GM23248 (cell line): ENCODE data around the gene MMP7. TPM values are rescaled to one million over a fixed set of nuclear protein-coding genes. Genes with fewer than 3 reads are reported as not detected.

Experiments used
- DNase-seq: peaks from one replicate; pipeline ENCODE4 v3.0.0-alpha.2; 2015
- H2AFZ ChIP-seq: fragments of 200-600 bp; sonication (generic); 2 replicates; pipeline ENCODE4 v1.6.1; 2016; ENCODE audit warnings: antibody characterized with exemption
- H3F3A ChIP-seq: fragments of 200-600 bp; sonication (generic); 2 replicates; pipeline ENCODE4 v1.6.1; 2016; ENCODE audit warnings: mild to moderate bottlenecking, antibody characterized with exemption, mixed run types; ENCODE audit not compliant: insufficient read depth
- H3K27ac ChIP-seq: fragments of 200-600 bp; sonication (generic); 2 replicates; pipeline ENCODE4 v1.5.1; 2016; ENCODE audit warnings: mild to moderate bottlenecking
- H3K27me3 ChIP-seq: fragments of 200-600 bp; sonication (generic); replicated peaks from 2 replicates; pipeline ENCODE4 v1.6.1; 2016; ENCODE audit warnings: mild to moderate bottlenecking; ENCODE audit not compliant: insufficient read depth
- H3K36me3 ChIP-seq: fragments of 200-600 bp; sonication (generic); 2 replicates; pipeline ENCODE4 v1.6.1; 2016; ENCODE audit warnings: low read depth, mild to moderate bottlenecking
- H3K4me1 ChIP-seq: fragments of 200-600 bp; sonication (generic); 2 replicates; pipeline ENCODE4 v1.6.1; 2016; ENCODE audit warnings: mild to moderate bottlenecking; ENCODE audit not compliant: insufficient read depth
- H3K4me2 ChIP-seq: fragments of 200-600 bp; sonication (generic); one replicate; pipeline ENCODE4 v1.6.1; 2016; ENCODE audit warnings: mild to moderate bottlenecking; ENCODE audit not compliant: unreplicated experiment
- H3K4me3 ChIP-seq: fragments of 200-600 bp; sonication (generic); 2 replicates; pipeline ENCODE4 v1.5.1; 2016; ENCODE audit warnings: mild to moderate bottlenecking
- H3K79me2 ChIP-seq: fragments of 200-600 bp; sonication (generic); 2 replicates; pipeline ENCODE4 v1.6.1; 2016; ENCODE audit warnings: mild to moderate bottlenecking; ENCODE audit not compliant: insufficient read depth
- H3K9ac ChIP-seq: fragments of 200-600 bp; sonication (generic); 2 replicates; pipeline ENCODE4 v1.6.1; 2016; ENCODE audit warnings: mild to moderate bottlenecking
- H3K9me2 ChIP-seq: fragments of 200-600 bp; sonication (generic); 2 replicates; pipeline ENCODE4 v1.6.1; 2016; ENCODE audit warnings: mixed run types, mild to moderate bottlenecking, moderate library complexity; ENCODE audit not compliant: insufficient read depth
- H3K9me3 ChIP-seq: fragments of 200-600 bp; sonication (generic); one replicate; pipeline ENCODE4 v1.6.1; 2017; ENCODE audit warnings: low read depth
- H4K20me1 ChIP-seq: fragments of 200-600 bp; sonication (generic); 2 replicates; pipeline ENCODE4 v1.6.0; 2016; ENCODE audit not compliant: insufficient read depth
- EZH2 ChIP-seq: fragments of 200-600 bp; sonication (generic); IDR thresholded peaks from 2 replicates; pipeline ENCODE4 v1.6.1; 2018; ENCODE audit warnings: antibody characterized with exemption, mild to moderate bottlenecking; ENCODE audit not compliant: insufficient read depth, poor library complexity, severe bottlenecking
- EZH2phosphoT487 ChIP-seq: fragments of 200-600 bp; sonication (generic); IDR thresholded peaks from 2 replicates; pipeline ENCODE4 v1.6.1; 2018; ENCODE audit warnings: antibody characterized with exemption, moderate library complexity, mild to moderate bottlenecking, low read depth; ENCODE audit not compliant: insufficient read depth
- WGBS, 2 experiments: methylation state at CpG; one replicate each; pipeline ENCODE4 v1.1.6; 2015 to 2017; ENCODE audit warnings: low lambda C conversion rate in 2 of 2, low coverage in 1 of 2; ENCODE audit errors: missing lambda C conversion rate in 2 of 2; 5-methylcytosine and 5-hydroxymethylcytosine counted together
- in situ Hi-C: fragments of 300-500 bp; cut with MboI; formaldehyde crosslinking; loops from 2 replicates; pipeline ENCODE4 v1.15.0; 2020
- polyA plus RNA-seq: library from polyadenylated mRNA; unstranded; fragments of >200 nt; fragmentation: Nextera tagmentation; extraction: Ambion mirVana; gene quantifications from 2 replicates; pipeline ENCODE4 v1.2.1, GENCODE V29; 2016
- total RNA-seq: library from RNA; depleted of rRNA; stranded (reverse); fragments of >200 nt; shearing (Covaris generic); gene quantifications from 2 replicates; pipeline ENCODE4 v1.2.3, GENCODE V29; 2014

The MMP7 gene
- total and polyA plus RNA-seq, 2 experiments from 2014 or later: not detected

- Histone ChIP-seq H3K27ac (no peak overlapping the region), H3K36me3 (no peaks in the 10 kb centered on the region), H3F3A (no peaks in the 10 kb centered on the region), H3K4me3 (no peak overlapping the region), H3K27me3 (no peaks in the 10 kb centered on the region), H3K79me2 (no peaks in the 10 kb centered on the region), H3K4me2 (no peak overlapping the region), H3K9ac (no peak overlapping the region), H4K20me1 (no peaks in the 10 kb centered on the region), H3K4me1 (no peaks in the 10 kb centered on the region), H3K9me3 (no peaks in the 10 kb centered on the region), H2AFZ (no peak overlapping the region), H3K9me2 (no peaks in the 10 kb centered on the region)
- TF ChIP-seq EZH2phosphoT487: no peak
- TF ChIP-seq EZH2: no peak
- DNase-seq: no peak
- WGBS, 2 experiments: 84 to 97% methylated on average over 2 of the region's 2 CpGs
- in situ Hi-C loops: no loop called here
Observed at GRCh38 chr11:102479733-102480132, 50.8 kb downstream of the MMP7 start.

- in situ Hi-C loops: no loop called here
- WGBS, 2 experiments: 37 to 57% methylated on average over 1 of the region's 1 CpG
- TF ChIP-seq EZH2: no peak
- TF ChIP-seq EZH2phosphoT487: no peak
- DNase-seq: no peak
- no peak overlapping the region for H2AFZ ChIP-seq
- no peaks in the 10 kb centered on the region for H3K36me3 ChIP-seq
- no peak overlapping the region for H3K4me3 ChIP-seq
- H3K4me1 ChIP-seq: no peaks in the 10 kb centered on the region
- no peaks in the 10 kb centered on the region for H4K20me1 ChIP-seq
- no peaks in the 10 kb centered on the region for H3K79me2 ChIP-seq
- H3K27ac ChIP-seq: no peak overlapping the region
- no peaks in the 10 kb centered on the region for H3K9me2 ChIP-seq
- no peak overlapping the region for H3K9ac ChIP-seq
- no peaks in the 10 kb centered on the region for H3F3A ChIP-seq
- no peaks in the 10 kb centered on the region for H3K9me3 ChIP-seq
- no peak overlapping the region for H3K4me2 ChIP-seq
- H3K27me3 ChIP-seq: no peaks in the 10 kb centered on the region
Observed at GRCh38 chr11:102478673-102479299, 51.8 kb downstream of the MMP7 start.

GRCh38 chr11:102476812-102477211, 53.7 kb downstream of the MMP7 start:
- Histone ChIP-seq H3K4me1 (no peaks in the 10 kb centered on the region), H3K79me2 (no peaks in the 10 kb centered on the region), H3F3A (no peaks in the 10 kb centered on the region), H2AFZ (peak overlapping the region; percentile 53; the same call in 1 of the 2 replicates), H3K9ac (no peak overlapping the region), H3K27ac (no peak overlapping the region), H3K9me2 (no peaks in the 10 kb centered on the region), H3K4me3 (no peak overlapping the region), H3K9me3 (no peaks in the 10 kb centered on the region), H3K4me2 (no peak overlapping the region), H3K27me3 (no peaks in the 10 kb centered on the region), H4K20me1 (no peaks in the 10 kb centered on the region), H3K36me3 (no peaks in the 10 kb centered on the region)
- 42 to 75% methylated on average over 1 of the region's 1 CpG for WGBS, 2 experiments
- DNase-seq: no peak
- in situ Hi-C loops: no loop called here
- no peak for TF ChIP-seq EZH2phosphoT487
- TF ChIP-seq EZH2: no peak

GRCh38 chr11:102476069-102476468, 54.5 kb downstream of the MMP7 start:
- DNase-seq: peak; percentile 14
- peak overlapping the region; percentile 53 for H2AFZ ChIP-seq
- H4K20me1 ChIP-seq: no peaks in the 10 kb centered on the region
- H3K4me3 ChIP-seq: no peak overlapping the region
- no peak for TF ChIP-seq EZH2
- no peak for TF ChIP-seq EZH2phosphoT487
- H3K4me2 ChIP-seq: no peak overlapping the region
- H3K9ac ChIP-seq: no peak overlapping the region
- H3K27ac ChIP-seq: no peak overlapping the region
- 29 to 35% methylated on average over 1 of the region's 1 CpG for WGBS, 2 experiments
- no peaks in the 10 kb centered on the region for H3K79me2 ChIP-seq
- H3K27me3 ChIP-seq: no peaks in the 10 kb centered on the region
- H3K4me1 ChIP-seq: no peaks in the 10 kb centered on the region
- H3K36me3 ChIP-seq: no peaks in the 10 kb centered on the region
- no peaks in the 10 kb centered on the region for H3F3A ChIP-seq
- H3K9me2 ChIP-seq: no peaks in the 10 kb centered on the region
- no peaks in the 10 kb centered on the region for H3K9me3 ChIP-seq
- in situ Hi-C loops: no loop called here

- WGBS, 2 experiments: 97 to 98% methylated on average over 5 of the region's 5 CpGs
- Histone ChIP-seq H3K4me3 (no peak overlapping the region), H3K4me2 (no peak overlapping the region), H3K9ac (no peak overlapping the region), H3K27ac (no peak overlapping the region), H3F3A (0 out of 2 replicates have a peak, but pooled peaks cover 5% of the 10 kb centered on the region), H3K36me3 (no peaks in the 10 kb centered on the region), H3K9me3 (no peaks in the 10 kb centered on the region), H3K79me2 (no peaks in the 10 kb centered on the region), H3K4me1 (peaks cover 10% of the 10 kb centered on the region), H3K27me3 (no peaks in the 10 kb centered on the region), H4K20me1 (no peaks in the 10 kb centered on the region), H3K9me2 (no peaks in the 10 kb centered on the region), H2AFZ (no peak overlapping the region)
- no peak for TF ChIP-seq EZH2phosphoT487
- no peak for TF ChIP-seq EZH2
- no peak for DNase-seq
- in situ Hi-C loops: no loop called here
Observed at GRCh38 chr11:102473543-102473942, 57.0 kb downstream of the MMP7 start.
